Pulmonary artery endothelial cell (primary cell): ENCODE data around the gene CLIC4. TPM values are rescaled to one million over a fixed set of nuclear protein-coding genes. Genes with fewer than 3 reads are reported as not detected.
A peak's percentile ranks its signal among the peaks of the same experiment; 100 is the strongest.
"Not testable (repeated sequence)": the region's sequence is repeated elsewhere in the genome, so short reads cannot be mapped to it uniquely, and the experiment has no call there.

Experiments used
- DNase-seq: peaks from one replicate; pipeline ENCODE4 v3.0.0-alpha.2; 2011; ENCODE audit warnings: low read depth, low spot score
- total RNA-seq: library from RNA; depleted of rRNA; stranded (reverse); fragments of >200 nt; gene quantifications from 2 replicates; pipeline ENCODE4 v1.2.3, GENCODE V29; 2014

The CLIC4 gene
- total RNA-seq, 1 donor from 2014 or later, result 394 TPM

DNA sequence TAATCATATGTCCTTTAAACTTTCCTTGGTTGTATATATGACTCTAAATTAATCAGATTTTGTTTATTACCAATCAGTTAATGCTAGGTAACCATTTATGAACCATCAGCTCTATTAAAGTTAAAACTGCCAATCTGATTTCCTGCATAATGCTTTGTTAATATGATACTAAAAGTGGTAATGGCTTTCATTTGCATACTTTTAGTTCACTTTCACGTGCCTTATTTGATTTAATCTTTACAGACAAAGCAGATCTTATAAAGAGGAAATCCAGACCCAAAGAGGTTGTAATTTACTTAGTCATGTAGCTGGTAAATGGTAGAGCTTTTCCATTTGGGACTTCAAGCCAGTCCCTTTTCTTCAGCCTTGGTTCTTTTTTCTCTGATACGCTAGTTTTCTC is 61.3 kb downstream of the CLIC4 start:
- no peak for DNase-seq

DNA sequence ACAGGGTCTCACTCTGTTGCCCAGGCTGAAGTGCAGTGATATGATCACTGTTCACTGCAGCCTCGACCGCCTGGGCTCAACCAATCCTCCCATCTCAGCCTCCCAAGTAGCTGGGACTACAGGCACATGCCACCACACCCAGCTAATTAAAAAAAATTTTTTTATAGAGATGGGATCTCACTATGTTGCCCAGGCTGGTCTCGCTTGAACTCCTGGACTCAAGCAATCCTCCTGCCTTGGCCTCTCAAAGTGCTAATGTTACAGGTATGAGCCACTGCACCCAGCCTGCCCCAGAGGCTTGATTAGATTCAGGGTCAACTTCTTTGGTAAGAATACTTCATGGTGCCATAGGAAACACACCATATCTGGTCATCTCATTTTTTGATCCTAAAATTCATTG is 66.2 kb downstream of the CLIC4 start:
- DNase-seq, result not testable (repeated sequence)

DNA sequence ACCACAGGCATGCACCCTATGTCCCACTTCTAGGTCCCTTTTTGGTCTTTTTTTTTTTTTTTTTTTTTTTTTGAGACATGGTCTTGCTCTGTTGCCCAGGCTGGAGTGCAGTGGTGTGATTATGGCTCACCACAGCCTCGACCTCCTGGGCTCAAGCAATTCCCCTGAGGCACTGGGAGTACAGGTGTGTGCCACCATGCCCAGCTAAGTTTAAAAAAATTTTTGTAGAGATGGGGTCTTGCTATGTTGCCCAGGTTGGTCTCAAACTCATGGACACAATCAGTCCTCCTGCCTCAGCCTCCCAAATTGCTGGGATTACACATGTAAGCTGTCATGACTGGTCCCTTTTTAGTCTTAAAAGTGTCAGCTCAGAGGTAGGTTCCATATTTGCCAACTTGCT is 75.0 kb downstream of the CLIC4 start:
- not testable (repeated sequence) for DNase-seq

DNA sequence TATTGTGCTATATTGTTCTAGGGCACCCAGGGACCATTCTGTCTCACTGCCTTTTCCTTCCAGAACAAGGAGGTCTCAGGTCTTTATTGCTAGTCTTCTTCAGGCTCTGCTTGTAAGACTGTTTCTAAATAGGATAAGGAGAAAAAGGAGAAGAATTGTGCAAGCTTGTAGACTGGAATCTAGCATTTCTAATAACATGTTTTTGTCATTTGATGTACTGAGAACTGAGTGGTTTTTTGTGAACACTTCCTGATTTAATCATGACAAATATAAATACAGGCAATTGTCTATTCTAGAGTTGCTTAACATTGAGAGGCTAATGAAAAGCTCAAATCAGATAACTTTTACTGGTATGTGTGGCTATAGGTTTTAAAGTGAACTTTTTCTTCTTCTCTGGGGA is 77.6 kb downstream of the CLIC4 start:
- no peak for DNase-seq

DNA sequence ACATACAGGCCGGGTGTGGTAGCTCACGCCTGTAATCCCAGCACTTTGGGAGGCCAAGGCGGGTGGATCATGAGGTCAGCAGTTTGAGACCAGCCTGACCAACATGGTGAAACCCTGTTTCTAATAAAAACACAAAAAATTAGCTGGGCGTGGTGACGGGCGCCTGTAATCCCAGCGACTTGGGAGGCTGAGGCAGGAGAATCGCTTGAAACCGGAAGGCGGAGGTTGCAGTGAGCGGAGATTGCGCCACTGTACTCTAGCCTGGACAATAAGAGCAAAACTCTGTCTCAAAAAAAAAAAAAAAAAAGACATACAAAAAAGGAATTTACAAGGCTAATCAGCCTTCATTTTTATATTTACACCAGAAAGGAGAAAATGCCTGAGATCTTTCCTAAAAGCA is 78.2 kb downstream of the CLIC4 start:
- DNase-seq, result not testable (repeated sequence)

DNA sequence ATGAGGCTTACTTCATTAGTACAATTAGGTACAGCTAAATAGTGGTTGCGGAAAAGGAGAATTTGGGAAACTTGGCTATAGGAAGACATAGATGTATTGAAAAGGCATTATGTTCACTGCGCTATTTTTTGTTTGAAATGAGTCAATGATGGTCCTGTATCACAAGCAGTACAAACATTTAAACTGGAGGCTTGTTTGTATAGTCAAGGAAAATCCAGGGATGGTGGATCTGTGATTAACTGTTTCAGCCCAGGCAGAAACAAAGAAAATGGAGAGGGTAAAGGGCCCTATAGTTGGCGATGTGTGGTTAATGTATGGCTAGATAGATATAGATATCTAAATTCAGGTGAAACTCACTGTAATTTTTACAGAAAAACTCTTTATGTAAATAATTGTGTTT is 79.9 kb downstream of the CLIC4 start:
- DNase-seq, result no peak

DNA sequence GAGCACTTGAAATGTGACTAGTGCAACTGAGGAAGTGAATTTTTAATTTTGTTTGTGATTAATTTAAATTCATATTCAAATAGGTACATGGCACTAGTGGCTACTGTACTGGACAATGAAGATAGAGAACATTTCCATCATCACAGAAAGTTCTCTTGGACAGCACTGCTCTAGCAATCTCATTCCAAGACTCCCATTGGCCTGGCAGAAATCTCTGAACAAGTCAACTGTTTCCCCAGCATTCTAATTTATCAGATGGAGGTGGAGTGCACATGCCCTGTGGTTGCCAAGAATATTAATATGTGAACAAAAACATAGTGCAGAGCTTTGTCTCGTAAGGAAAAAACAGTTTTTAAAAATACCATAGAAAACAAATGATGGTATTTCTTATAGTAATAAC is 81.3 kb downstream of the CLIC4 start:
- DNase-seq, result no peak

DNA sequence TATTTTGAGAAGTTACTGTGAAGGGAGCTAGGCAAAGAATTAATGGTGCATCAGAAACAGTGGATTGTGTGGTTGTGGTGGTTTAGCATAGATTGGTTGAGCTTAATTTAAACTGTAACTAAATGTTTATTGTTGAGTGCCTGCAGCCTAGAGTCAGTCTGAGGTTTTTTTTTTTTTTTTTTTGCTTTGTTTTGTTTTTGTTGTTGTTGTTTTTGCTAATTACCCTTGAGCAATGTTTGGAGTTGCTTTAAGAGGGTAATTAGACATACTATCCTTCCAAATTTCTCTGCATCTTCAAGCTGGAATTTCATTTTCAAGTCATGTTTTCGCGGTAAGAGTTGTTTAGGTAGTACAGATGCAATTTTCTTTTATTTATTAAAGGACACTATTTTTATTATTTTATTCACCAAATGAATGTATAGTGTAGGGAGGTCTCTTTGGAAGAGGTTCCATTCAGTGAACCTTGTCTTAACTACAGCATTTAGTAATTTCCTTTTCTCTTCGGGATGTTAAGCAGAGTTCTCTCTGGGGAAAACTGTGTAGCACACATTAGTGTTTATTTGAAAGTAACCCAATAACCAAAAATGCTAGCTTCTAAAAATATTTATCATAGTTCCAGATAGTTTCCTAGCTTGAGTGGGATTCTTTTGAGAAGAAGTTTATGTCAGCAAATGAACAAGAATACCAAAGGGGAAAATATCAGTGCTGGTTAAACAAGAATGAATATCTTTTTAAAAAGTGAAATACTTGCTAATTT is 82.3 kb downstream of the CLIC4 start:
- no peak for DNase-seq

DNA sequence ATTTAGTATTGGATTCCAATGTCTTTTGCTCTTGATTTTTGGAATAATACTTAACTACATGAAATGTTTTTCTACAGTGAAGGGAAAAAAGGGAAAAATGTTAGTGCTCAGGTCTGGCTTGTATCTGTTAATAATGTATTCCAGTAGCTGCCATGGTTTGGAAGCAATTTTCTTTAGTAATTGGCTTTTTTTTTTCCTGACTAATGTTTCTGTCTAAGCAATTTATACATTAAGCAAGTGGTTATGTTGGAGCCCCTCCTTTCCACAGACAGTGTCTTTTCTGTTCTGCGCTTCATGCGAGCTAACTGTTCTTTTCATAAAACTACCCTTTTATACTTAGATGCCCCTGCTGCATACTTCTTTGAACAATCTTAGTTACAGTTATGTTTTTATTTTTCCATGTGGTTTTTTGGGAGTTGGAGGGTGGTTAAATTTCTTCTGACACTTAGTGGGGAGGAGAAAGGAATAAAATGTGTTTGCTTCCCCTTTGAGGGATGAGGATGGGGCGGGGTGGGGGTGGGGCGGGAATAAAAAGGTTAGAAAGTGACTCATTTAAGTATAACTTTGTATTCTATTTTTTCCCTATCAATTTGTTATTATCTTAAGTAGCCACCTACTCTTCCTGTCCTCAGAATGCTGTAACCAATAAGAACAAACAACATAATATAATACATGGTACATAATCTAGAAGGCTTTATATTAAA is 83.1 kb downstream of the CLIC4 start:
- DNase-seq, result no peak

DNA sequence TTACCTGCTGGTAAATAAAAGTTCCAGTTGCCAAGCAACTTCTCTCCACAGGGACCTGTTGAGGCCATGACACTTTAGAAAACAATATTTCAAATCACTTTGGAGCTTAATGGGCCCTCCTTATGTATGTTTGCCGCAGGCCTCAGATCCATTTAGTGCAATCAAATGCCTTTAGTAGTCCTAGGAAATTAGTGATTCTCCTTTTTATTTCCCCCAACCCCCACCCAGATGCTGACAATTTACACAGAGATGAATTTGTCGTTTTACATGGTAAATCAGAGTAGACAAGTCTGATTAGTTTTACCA is 83.6 kb downstream of the CLIC4 start:
- DNase-seq, result no peak

DNA sequence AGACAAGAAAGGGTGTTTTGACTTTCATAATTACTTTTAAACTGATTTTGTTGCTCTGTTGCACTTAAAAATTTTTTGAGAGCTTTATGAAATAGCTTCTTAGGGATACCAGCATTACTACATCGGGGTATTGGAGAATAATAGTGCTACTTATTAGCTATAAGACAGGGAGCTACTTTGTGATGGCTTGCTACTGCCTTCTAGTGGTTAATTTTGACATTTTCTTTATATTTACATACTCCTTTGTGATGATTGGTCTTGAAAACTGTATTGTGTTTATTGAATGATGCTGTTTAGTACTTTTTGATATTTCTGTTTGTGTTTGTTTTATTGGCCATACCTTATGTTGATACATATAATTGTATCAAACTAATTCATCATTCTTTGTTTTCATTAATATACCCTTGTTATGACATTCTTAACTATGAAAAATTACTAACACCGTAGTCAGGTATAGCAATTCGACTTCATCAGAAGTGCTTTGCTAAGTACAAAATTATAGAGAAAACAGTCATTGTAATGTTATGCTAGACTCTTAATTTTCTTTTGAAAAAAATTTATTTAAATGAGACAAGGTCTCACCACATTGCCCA is 85.5 kb downstream of the CLIC4 start:
- peak; percentile 37 for DNase-seq

DNA sequence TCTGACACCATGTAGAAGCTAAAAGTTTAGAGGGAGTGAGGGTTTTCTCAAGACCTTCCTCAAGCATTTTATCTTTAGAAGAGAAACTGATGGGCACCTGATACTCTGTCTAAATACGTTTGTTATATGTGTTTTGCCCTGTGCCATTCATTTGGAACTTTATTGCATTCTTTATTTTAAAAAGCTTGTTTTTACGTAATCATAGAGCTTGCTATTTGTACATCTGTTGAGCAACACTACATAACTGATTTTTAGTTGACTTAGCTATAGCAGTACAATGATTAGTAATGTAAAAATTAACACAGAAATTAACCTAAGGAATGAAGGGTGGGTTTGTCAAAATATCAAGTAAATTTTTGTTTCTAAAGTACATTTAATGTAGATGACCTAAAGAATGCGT is 96.3 kb downstream of the CLIC4 start:
- no peak for DNase-seq

DNA sequence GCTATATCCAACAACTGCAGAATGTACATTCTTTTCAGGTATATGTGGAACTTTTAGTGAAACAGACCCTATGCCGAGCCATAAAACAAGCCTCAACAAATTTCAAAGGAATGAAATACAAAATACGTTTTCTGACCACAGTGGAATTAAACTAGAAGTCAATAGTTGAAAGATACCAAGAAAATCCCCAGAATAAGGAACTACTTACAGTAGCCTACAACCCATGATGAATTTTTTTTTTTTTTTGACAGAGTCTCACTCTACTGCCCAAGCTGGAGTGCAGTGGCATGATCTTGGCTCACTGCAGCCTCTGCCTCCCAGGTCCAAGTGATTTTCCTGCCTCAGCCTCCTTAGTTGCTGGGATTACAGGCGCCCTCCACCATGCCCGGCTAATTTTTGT is 101.4 kb downstream of the CLIC4 start:
- no peak for DNase-seq

DNA sequence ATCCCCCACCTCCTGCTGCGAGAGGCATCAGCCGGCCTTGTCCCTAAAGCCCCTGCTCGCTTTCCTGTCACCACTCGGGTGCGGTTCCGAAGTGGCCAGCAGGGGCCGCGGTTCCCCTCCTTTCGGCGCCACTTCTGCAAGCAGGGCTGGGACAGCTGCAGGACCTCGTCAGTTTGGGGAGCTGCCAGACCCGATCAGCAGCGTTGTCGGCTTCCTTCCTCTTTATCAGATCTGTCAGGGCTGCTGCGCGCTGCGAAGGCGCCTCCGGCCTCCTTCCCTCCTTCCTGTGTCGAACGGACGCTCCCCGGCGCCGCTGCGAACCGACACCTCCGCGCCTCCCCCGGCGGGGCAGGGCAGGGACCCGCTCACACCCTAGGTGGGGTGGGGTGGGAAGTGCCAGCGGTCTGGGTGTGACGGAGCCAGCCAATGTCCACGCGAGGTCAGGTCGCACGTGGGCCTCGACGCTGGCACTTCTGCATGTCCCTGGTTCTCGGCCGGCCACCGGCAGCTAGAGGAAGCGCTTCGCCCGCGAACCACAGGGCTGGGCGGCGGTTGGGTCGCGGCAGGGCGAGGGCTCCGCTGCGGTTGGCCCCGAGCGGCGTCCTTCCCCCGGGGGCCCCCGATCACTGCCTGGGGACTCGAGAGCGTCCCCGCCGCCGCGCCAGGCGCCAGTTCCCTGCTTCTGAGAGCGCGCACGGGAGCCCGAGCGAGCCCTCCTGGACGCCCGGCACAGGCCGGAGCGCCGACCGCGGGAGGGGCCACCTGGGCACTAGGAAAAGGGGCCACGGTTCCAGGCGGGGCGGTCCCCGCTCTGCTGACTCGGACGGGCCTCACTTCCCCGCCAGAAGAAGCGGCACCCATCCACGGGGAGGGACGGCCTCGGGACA is 103.0 kb downstream of the CLIC4 start:
- DNase-seq, result peak; percentile 73

DNA sequence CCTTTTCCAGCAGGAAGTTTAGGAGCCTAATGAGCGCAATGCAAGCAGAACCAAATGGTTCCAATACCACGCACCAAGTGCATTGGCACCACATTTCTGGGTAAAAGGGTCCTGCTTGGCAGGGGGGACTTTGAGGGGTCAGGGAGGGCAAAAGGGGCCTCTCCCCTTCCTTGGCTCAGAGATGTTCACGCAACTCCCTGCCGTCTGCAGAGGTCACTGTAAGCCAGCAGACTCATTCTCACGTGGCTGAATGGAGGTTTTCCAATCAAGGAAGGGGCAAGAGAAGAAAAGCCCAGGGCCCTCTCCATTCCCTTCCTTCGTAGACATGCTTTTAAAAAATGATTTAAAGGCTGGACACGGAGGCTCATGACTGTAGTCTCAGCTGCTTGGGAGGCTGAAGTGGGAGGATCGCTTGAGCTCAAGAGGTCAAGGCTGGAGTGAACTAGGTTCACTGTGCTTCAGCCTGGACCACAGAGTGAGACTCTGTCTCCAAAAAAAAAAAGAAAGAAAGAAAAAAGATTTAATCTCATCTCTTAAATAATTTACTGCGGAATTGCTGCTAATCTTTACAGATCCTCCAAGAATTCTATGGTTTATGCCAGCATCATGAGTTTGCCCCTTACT is 104.5 kb downstream of the CLIC4 start:
- DNase-seq, result no peak

DNA sequence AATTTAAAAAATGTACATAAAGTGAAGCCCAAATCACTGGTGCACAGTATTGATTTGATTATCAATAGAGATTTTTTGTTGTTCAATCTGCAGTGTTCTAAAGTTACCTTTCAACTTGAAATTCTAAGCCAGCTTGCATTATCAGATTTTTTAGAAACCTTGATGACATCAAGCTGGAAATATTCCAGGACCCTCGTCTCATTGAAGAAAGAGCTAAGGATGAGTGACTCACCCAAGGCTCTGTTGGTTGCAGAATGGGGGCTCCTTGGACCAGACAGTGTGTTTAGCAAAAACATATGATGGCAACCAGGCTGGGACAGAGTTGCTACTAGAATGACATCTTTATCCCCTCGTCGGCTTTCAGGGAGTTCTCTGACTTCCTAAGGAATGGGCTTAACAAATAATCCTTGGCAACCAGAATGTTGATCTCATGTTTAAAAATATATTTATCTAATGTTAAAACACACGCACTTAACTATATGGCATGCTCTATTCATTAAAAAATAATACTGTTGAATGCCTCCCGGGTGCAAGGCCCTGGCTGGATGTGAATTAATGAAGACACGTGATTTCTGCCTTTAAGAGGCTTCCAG is 105.2 kb downstream of the CLIC4 start:
- no peak for DNase-seq

DNA sequence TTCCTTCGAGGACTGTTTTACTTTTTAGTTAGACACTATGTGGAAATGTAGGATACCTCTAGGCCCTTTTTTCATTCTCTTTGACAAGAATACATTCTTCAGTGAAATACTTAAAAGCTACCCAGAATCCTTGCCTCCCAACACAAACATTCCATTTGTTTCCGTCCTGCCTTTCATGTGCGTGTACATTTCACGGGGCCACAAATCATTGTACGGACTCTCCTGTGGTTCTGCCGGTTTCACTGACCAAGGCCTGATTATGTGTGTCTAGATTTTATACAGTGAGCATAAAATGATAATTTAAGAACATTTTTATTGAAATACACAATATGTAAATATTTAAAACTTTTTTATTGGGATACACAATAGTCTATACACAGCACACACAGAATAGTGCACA is 108.4 kb downstream of the CLIC4 start:
- DNase-seq, result no peak

DNA sequence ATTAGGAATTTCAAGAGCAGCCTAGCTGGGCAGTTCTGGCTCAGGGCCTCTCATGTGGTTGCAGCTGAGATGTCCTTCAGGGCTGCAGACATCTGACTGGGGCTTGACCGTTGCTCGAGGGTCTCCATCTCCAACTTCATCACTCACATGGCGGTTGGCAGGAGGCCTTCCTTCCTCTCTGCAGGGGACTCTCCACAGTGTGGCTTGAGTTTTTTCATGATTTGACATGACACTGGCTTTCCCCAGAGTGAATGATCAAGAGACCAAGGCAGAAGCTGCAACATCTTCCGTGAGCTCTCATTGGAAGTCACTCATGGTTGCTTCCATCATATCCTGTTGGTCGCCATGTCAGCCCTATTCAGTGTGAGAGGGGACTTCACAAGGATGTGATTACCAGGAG is 110.2 kb downstream of the CLIC4 start:
- no peak for DNase-seq

DNA sequence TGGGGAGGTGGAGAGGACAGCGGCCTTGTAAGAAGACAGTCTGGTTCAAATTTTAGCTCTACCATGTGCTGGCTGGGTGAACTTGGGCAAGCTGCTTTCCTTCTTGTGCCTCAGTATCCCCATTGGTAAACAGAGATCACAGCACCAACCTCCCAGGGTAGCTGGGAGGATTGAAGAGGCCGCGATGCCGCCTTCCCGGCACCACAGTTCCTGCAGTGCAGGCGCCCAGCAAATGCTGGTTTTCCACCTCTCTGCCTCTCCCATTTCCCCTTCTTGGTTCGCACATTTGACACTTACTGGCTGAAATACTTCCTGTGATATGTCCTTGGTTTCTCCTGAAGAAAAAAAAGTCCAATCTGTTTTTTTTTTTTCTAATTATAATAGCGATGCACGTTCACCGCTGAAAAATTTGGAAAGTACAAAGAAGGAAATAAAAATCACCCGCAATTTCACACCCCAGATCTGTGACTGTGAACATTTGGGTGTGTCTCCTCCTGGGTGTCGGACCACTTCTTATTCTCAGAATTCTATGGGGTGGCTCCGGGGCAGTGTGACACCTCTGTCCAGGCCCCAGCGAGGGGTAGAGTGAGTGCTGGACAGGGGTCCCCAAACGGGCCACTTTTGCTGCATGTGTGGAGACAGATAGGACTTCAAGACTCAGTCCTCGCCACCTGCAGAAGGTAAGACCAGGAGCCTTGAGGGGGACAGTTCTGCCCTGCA is 111.7 kb downstream of the CLIC4 start:
- no peak for DNase-seq

DNA sequence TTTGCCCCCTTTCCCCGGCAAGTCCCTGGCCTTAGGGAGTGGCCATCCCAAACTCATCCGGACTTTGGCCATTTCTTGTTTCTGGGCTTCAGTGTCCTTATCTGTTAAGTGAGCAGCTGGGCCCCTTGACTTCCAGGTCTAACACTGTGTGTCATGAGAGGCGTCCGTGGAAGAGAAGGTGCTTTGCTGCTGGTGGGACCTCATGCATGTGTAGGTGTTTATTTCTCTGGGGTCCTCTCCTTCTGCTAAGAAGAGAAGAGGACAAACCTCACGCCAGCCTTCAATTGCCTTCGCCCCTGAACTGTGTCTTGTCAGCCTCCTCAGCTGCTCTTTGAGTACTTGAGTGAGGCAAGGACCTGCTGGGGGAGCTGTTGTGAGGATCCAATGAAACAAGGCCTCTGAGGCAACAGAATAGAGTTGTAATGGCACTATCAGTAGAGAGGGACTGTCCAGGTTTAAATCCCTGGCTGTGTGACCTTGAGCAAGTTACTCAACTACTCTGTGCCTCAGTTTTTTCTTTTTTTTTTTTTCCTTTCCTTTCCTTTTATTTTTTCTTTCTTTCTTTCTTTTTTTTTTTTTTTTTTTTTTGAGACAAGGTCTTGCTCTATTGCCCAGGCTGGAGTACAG is 112.4 kb downstream of the CLIC4 start:
- no peak for DNase-seq
